ENCODE data around the gene GARNL3.

GRCh38 chr9:127267793-127268525 lies 3.4 kb downstream of the GARNL3 start:
- TF ChIP-seq, protein P1, sequence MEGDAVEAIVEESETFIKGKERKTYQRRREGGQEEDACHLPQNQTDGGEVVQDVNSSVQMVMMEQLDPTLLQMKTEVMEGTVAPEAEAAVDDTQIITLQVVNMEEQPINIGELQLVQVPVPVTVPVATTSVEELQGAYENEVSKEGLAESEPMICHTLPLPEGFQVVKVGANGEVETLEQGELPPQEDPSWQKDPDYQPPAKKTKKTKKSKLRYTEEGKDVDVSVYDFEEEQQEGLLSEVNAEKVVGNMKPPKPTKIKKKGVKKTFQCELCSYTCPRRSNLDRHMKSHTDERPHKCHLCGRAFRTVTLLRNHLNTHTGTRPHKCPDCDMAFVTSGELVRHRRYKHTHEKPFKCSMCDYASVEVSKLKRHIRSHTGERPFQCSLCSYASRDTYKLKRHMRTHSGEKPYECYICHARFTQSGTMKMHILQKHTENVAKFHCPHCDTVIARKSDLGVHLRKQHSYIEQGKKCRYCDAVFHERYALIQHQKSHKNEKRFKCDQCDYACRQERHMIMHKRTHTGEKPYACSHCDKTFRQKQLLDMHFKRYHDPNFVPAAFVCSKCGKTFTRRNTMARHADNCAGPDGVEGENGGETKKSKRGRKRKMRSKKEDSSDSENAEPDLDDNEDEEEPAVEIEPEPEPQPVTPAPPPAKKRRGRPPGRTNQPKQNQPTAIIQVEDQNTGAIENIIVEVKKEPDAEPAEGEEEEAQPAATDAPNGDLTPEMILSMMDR (IDR thresholded peaks at IDR 0.05; ENCODE audit: insufficient read depth, low read length): no peak
- TF ChIP-seq POLR2AphosphoS5 (IDR thresholded peaks at IDR 0.05; ENCODE audit: low read depth): no peak
- no peak for TF ChIP-seq REST (IDR thresholded peaks at IDR 0.05; ENCODE audit: insufficient replicate concordance, low read depth)

Data from HL-60 (cell line).